ENCODE results near the gene LAD1. TPM values are rescaled to one million over a fixed set of nuclear protein-coding genes. Genes with fewer than 3 reads are reported as not detected.

The LAD1 gene
- total RNA-seq, 1 experiment from 2014 or later = 30.1 TPM

- H2AFZ ChIP-seq (ENCODE audit: low read length) = no peak overlapping the region
- no peak overlapping the region for H3K56ac ChIP-seq (ENCODE audit: insufficient read length, low read depth, low read length)
- TF ChIP-seq, protein P1, sequence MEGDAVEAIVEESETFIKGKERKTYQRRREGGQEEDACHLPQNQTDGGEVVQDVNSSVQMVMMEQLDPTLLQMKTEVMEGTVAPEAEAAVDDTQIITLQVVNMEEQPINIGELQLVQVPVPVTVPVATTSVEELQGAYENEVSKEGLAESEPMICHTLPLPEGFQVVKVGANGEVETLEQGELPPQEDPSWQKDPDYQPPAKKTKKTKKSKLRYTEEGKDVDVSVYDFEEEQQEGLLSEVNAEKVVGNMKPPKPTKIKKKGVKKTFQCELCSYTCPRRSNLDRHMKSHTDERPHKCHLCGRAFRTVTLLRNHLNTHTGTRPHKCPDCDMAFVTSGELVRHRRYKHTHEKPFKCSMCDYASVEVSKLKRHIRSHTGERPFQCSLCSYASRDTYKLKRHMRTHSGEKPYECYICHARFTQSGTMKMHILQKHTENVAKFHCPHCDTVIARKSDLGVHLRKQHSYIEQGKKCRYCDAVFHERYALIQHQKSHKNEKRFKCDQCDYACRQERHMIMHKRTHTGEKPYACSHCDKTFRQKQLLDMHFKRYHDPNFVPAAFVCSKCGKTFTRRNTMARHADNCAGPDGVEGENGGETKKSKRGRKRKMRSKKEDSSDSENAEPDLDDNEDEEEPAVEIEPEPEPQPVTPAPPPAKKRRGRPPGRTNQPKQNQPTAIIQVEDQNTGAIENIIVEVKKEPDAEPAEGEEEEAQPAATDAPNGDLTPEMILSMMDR (conservative IDR thresholded peaks at IDR 0.05) = peak; percentile 95
- H4K5ac ChIP-seq (ENCODE audit: insufficient read length, low read depth, low read length) = no peak overlapping the region
- no peak overlapping the region for H3K9ac ChIP-seq (ENCODE audit: extremely low read depth, insufficient read length, low read length)
- no peak overlapping the region for H3K14ac ChIP-seq (ENCODE audit: insufficient read depth, low read length)
- Mint-ChIP-seq H3K27me3 (ENCODE audit: low read depth) (peaks cover 8% of the 10 kb centered on the region), H3K4me3 (no peak overlapping the region), H3K36me3 (ENCODE audit: insufficient read depth in 1 of 3, low read depth in 3 of 3) (no peaks in the 10 kb centered on the region; a peak in 1 of 7 replicates), H3K9me3 (no peaks in the 10 kb centered on the region; a peak in 1 of 5 replicates), H3K4me1 (peaks cover 8 to 12% of the 10 kb centered on the region in 2 experiments), H3K27ac (0 out of 7 replicates have a peak overlapping the region, but pooled peaks of 1 of the 3 experiments have one; percentile 15)
- no peak overlapping the region for H3K23ac ChIP-seq (ENCODE audit: insufficient read length, low read depth, low read length)
- H3K4me1 ChIP-seq (ENCODE audit: insufficient read depth, low read length) = no peaks in the 10 kb centered on the region
- H3K9me3 ChIP-seq (ENCODE audit: control insufficient read depth, low read depth, low read length) = no peaks in the 10 kb centered on the region
- no peaks in the 10 kb centered on the region for H3K27me3 ChIP-seq (ENCODE audit: insufficient read depth, low read length)
- no peak overlapping the region for H2AK5ac ChIP-seq (ENCODE audit: insufficient read length, low read length)
- no peak overlapping the region for H3K27ac ChIP-seq (ENCODE audit: insufficient read length, low read depth, low read length)
- H3K4ac ChIP-seq (ENCODE audit: low read depth, low read length) = no peak overlapping the region
- no peaks in the 10 kb centered on the region for H3K79me1 ChIP-seq (ENCODE audit: insufficient read depth, low read depth, low read length, poor library complexity, severe bottlenecking)
- H2BK15ac ChIP-seq (ENCODE audit: low read depth, low read length) = no peak overlapping the region
- no peak overlapping the region for H2BK20ac ChIP-seq (ENCODE audit: low read depth, low read length, poor library complexity, severe bottlenecking)
- H3T11ph ChIP-seq (ENCODE audit: low read length) = no peak overlapping the region
- no peak overlapping the region for H2BK120ac ChIP-seq (ENCODE audit: low read depth, low read length, poor library complexity, severe bottlenecking)
- H3K23me2 ChIP-seq (ENCODE audit: insufficient read length, low read depth, low read length, poor library complexity, severe bottlenecking) = no peaks in the 10 kb centered on the region
- no peak overlapping the region for H4K8ac ChIP-seq (replicated peaks; ENCODE audit: insufficient read length, low read depth, low read length)
- H4K91ac ChIP-seq (ENCODE audit: insufficient read length, low read depth, low read length) = no peak overlapping the region
- H3K79me2 ChIP-seq (ENCODE audit: insufficient read depth, low read length) = no peaks in the 10 kb centered on the region
- H3K18ac ChIP-seq (ENCODE audit: insufficient read length, low read depth, low read length) = no peak overlapping the region
- no peak overlapping the region for H2BK5ac ChIP-seq (ENCODE audit: insufficient read length, low read length)
- H4K20me1 ChIP-seq (ENCODE audit: control insufficient read depth, insufficient read depth, insufficient read length) = no peaks in the 10 kb centered on the region
- no peak overlapping the region for H3K4me2 ChIP-seq (ENCODE audit: insufficient read depth, insufficient read length, low read length)
- H2BK12ac ChIP-seq (ENCODE audit: insufficient read length, low read depth, low read length) = no peak overlapping the region
- peak; percentile 90 for DNase-seq
- WGBS (ENCODE audit: extremely low coverage, insufficient read length, low lambda C conversion rate) = no CpG with 5 or more reads among the region's 11 CpGs
These were observed 9.2 kb upstream of the LAD1 start for GRCh38 chr1:201408176-201408833.
